Activated T-helper 17 cell treated with anti-CD3 and anti-CD28 coated beads, Interleukin-2, amount 50 U/mL, for 72 hours (primary cell): ENCODE results near the gene RNF146. TPM values are rescaled to one million over a fixed set of nuclear protein-coding genes. Genes with fewer than 3 reads are reported as not detected.

Source experiments
- total RNA-seq, 2 donors: library from RNA; stranded (reverse); gene quantifications; one replicate each; pipeline ENCODE4 v1.2.3, GENCODE V29; 2022

RNF146 gene
- total RNA-seq, 2 donors from 2014 or later = 12.8 TPM

Other genes with a start within 250 kb of the RNF146 start
- gene RSPO3, start 148.2 kb upstream of the RNF146 start, total RNA-seq = not detected
- gene ECHDC1, start 76.7 kb downstream of the RNF146 start, total RNA-seq = 10 to 100 TPM; 34.9 to 67.7 TPM
- 10 to 100 TPM; 10.8 to 13.8 TPM for gene KIAA0408, start 192.5 kb downstream of the RNF146 start, total RNA-seq